Lower lobe of right lung (tissue), 2 donors: Measurements from ENCODE around the gene H1-8. TPM values are rescaled to one million over a fixed set of nuclear protein-coding genes. Genes with fewer than 3 reads are reported as not detected.
A peak's percentile ranks its signal among the peaks of the same experiment; 100 is the strongest.

Source experiments
- ATAC-seq, 2 donors: fragments of 200-7000 bp; cut with Tn5 transposase; one replicate each; pipeline ENCODE4 v1.9.1; 2020 to 2022; ENCODE audit warnings: mild to moderate bottlenecking in 2 of 2, moderate library complexity in 2 of 2
- DNase-seq: peaks from one replicate; pipeline ENCODE4 v3.0.0-alpha.2; 2020
- H3K27ac ChIP-seq: fragments of 200-600 bp; one replicate; pipeline ENCODE4 v1.8.0; 2022
- H3K27me3 ChIP-seq: fragments of 200-600 bp; one replicate; pipeline ENCODE4 v1.8.0; 2022; ENCODE audit warnings: low read depth
- H3K36me3 ChIP-seq: fragments of 200-600 bp; one replicate; pipeline ENCODE4 v1.8.0; 2022; ENCODE audit warnings: mild to moderate bottlenecking
- H3K4me1 ChIP-seq: fragments of 200-600 bp; one replicate; pipeline ENCODE4 v1.8.0; 2022
- H3K4me3 ChIP-seq: fragments of 200-600 bp; one replicate; pipeline ENCODE4 v1.8.0; 2022; ENCODE audit warnings: mild to moderate bottlenecking
- H3K9me3 ChIP-seq: fragments of 200-600 bp; one replicate; pipeline ENCODE4 v1.8.0; 2022
- intact Hi-C: fragments of 100-400 bp; cut with DNase I; formaldehyde crosslinking; loops from one replicate; pipeline ENCODE4 v1.11.0; 2022
- total RNA-seq: library from RNA; stranded (reverse); fragmentation: NEBNext Ultra II Directional; extraction: Animal tissue kit (Norgen Biotek cat#: 25700); gene quantifications from one replicate; pipeline ENCODE4 v1.2.1, GENCODE V29; 2021
- TF ChIP-seq, protein P1 (sequence below): fragments of 200-600 bp; IDR thresholded peaks from one replicate; pipeline ENCODE4 v1.8.0; 2022; ENCODE audit warnings: antibody characterized with exemption, mild to moderate bottlenecking
- donor health status: DM: no; HTN: yes; CAD: no; lungs with severe emphysema.

Gene H1-8
- total RNA-seq, 1 donor from 2014 or later: not detected

DNA sequence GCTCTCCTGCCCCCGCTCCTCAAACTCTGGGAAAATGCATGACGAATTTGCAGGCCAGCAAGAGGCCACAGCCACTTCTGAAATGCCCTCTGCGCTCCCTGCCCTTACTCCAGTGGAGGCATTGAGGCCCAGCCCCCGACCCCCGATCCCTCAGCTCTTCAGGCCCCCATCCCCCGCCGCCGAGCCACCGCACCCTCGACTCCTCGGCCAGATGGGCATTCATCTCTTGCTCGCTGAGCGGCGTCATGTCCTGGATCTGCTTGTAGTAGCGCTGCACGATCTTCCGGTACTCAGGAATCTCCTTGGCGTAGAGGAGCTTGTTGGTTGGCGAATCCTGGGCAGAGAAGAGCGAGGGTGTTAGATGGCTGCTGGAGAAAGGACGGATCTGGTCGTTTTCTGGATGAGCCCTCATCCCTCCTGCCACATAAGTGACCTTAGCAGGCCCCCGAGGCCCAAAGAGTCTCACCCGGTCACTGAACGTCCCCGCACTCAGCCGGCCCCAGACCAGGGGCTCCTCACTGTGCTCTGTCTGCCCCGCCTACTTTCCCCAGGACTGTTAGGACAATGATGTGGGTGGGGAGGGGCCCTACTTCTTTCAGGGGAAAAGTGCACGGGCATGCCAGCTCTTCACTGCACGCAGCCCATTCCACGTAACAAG lies 14.0 kb downstream of the H1-8 start:
- Histone ChIP-seq H3K27ac (peak overlapping the region; percentile 41), H3K4me3 (no peak overlapping the region), H3K27me3 (no peaks in the 10 kb centered on the region), H3K36me3 (peaks cover 68% of the 10 kb centered on the region), H3K9me3 (no peaks in the 10 kb centered on the region), H3K4me1 (peaks cover 68% of the 10 kb centered on the region)
- intact Hi-C loops: no loop called here
- TF ChIP-seq, protein P1, sequence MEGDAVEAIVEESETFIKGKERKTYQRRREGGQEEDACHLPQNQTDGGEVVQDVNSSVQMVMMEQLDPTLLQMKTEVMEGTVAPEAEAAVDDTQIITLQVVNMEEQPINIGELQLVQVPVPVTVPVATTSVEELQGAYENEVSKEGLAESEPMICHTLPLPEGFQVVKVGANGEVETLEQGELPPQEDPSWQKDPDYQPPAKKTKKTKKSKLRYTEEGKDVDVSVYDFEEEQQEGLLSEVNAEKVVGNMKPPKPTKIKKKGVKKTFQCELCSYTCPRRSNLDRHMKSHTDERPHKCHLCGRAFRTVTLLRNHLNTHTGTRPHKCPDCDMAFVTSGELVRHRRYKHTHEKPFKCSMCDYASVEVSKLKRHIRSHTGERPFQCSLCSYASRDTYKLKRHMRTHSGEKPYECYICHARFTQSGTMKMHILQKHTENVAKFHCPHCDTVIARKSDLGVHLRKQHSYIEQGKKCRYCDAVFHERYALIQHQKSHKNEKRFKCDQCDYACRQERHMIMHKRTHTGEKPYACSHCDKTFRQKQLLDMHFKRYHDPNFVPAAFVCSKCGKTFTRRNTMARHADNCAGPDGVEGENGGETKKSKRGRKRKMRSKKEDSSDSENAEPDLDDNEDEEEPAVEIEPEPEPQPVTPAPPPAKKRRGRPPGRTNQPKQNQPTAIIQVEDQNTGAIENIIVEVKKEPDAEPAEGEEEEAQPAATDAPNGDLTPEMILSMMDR: no peak
- DNase-seq (no peak), ATAC-seq (no peak)

DNA sequence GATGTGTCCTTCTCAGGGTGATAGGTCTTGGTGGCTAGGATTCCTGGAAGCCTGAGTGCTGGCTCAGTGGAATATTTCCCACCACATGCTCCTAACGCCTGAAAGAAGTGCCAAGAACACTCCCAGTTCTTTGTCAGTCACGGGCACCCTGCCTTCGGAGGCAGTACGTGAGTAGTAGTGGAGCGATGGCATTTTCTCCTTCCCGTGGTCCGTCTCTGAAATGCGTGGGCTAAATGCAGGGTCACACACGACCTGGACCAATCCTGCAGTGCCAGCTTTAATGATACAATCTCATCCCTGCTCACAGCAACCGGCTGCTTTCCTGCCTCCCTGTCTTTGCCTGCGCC lies 14.5 kb downstream of the H1-8 start:
- ATAC-seq (no peak), DNase-seq (no peak)
- Histone ChIP-seq H3K4me3 (no peak overlapping the region), H3K4me1 (peaks cover 73% of the 10 kb centered on the region), H3K27me3 (no peaks in the 10 kb centered on the region), H3K27ac (peak overlapping the region; percentile 41), H3K9me3 (no peaks in the 10 kb centered on the region), H3K36me3 (peaks cover 73% of the 10 kb centered on the region)
- intact Hi-C loops: no loop called here
- TF ChIP-seq, protein P1: no peak

DNA sequence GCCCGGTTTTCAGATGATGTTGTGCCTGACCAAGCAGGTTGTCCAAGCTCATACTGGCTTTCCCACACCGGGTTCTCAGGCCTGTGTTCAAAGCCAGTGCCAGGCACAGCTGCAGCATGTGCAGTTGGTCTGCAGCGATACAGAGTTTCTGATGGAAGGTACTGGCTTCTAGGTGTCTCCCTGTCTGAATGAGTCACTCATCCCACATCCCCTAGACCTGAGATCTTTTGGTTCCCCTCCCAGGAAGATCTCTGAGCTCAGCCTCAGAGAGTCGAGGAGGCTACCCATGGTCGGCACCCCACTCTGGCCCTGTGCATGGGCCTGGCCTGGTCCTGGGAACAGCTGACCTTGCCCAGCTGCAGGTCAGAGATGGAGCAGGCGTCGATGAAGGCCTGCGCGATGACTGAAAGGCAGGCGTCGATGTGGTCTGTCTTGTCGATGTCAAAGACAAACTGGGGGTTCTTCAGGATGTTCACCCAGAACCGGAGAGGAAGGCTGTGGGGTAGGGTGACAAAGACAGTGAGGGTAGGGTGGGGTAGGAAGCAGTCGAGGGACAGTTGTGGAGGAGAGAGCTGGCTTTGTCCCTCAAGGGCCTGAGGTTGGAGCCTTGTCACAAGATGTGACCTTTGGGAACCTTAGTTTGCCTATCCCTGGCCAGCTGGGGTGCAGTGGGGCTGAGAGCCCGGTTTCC lies 15.3 kb downstream of the H1-8 start:
- H3K27ac ChIP-seq: peak overlapping the region; percentile 41

DNA sequence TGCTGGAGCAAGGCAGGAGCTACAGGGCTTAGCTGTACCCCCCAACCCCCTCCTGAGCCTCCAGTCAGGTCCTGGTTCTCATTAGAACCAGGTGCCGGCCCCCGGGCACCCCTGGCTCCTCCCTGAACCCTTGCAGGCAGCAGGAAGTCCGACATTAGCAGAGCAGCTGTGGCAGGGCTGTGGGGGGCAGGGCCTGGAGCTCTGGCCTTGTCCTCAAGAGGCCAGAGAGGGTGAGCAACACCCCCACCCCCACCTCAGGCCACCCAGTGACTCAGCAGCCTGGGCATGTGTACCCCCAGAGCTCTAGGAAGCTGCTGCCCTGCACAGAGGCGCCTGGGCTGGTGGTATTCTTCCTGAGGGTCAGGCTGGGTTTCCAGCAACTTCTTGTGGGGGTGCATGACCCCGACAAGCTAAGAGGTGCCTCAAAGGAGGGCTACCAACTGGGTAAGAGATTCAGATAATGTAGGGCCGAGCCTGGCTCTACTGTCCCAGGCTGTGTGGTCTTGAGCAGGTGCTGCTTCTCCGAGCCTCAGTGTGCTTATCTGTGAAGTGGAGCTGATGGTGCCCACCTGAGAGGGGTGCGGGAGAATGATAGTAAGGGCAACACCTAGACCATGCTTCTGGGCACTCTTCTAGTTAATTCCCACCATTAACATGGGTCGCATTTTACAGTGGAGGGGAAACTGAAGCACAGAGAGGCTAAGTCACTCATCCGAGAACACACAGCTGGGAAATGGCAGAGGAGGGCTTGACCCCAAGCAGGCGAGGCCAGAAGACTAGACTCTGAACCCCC lies 16.0 kb downstream of the H1-8 start:
- peaks cover 88% of the 10 kb centered on the region for H3K36me3 ChIP-seq
- no peaks in the 10 kb centered on the region for H3K9me3 ChIP-seq
- TF ChIP-seq, protein P1: no peak
- ATAC-seq (no peak), DNase-seq (no peak)
- no peaks in the 10 kb centered on the region for H3K27me3 ChIP-seq
- no peak overlapping the region for H3K4me3 ChIP-seq
- intact Hi-C loops: no loop called here
- H3K4me1 ChIP-seq: peaks cover 72% of the 10 kb centered on the region
- peak overlapping the region; percentile 41 for H3K27ac ChIP-seq

More for the DNA sequence above, 15.3 kb downstream of the H1-8 start:
- TF ChIP-seq, protein P1: no peak
- intact Hi-C loops: no loop called here
- H3K36me3 ChIP-seq: peaks cover 80% of the 10 kb centered on the region
- H3K9me3 ChIP-seq: no peaks in the 10 kb centered on the region
- no peak for ATAC-seq
- no peak for DNase-seq
- H3K27me3 ChIP-seq: no peaks in the 10 kb centered on the region
- H3K4me3 ChIP-seq: no peak overlapping the region
- H3K4me1 ChIP-seq: peaks cover 74% of the 10 kb centered on the region

DNA sequence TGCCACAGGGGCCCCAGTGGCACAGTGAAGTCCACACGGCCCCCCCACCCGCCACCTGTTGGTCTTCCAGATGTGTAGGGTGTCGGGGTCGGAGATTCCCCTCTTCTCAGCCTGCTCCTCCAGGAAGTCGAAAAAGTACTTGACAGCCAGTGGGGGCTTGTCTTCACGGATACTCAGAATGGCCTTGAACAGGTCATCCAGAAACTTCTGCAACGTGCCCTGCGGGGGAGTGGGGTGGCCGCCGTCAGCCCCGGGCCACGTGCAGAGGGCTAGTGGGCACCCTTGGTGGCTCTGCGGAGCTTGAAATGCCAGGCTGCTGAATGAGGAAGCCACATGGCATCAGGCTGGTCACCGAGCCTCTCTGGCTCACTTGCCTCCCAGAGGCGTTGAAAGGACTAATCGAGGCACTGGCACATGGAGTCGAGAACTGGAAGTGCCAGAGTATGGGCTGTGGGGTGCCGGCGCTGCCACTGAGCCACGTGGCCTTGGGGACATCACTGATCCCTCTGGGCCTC lies 16.6 kb downstream of the H1-8 start:
- Histone ChIP-seq H3K27ac (peak overlapping the region; percentile 68), H3K36me3 (peaks cover 94% of the 10 kb centered on the region), H3K4me3 (no peak overlapping the region), H3K27me3 (no peaks in the 10 kb centered on the region), H3K4me1 (peaks cover 72% of the 10 kb centered on the region), H3K9me3 (no peaks in the 10 kb centered on the region)
- ATAC-seq (no peak), DNase-seq (no peak)
- TF ChIP-seq, protein P1: no peak
- intact Hi-C loops: no loop called here
